ENCODE data around the gene TRAPPC6A. TPM values are rescaled to one million over a fixed set of nuclear protein-coding genes. Genes with fewer than 3 reads are reported as not detected.

TRAPPC6A gene
- total and polyA plus RNA-seq, 7 donors = 15.1 to 67.5 (median 36.4) TPM

GRCh38 chr19:45156011-45156630 is 21.9 kb downstream of the TRAPPC6A start:
- H3K4me1 ChIP-seq = peaks cover 0 to 28% (median 24%) of the 10 kb centered on the region in 4 donors
- H3K36me3 ChIP-seq = no peaks in the 10 kb centered on the region
- H3K9me3 ChIP-seq = no peaks in the 10 kb centered on the region
- intact Hi-C loops (cut with DNase I) = no loop called here
- peaks cover 31 to 87% (median 63%) of the 10 kb centered on the region in 3 donors for H3K27me3 ChIP-seq
- DNase-seq = no peak
- TF ChIP-seq, protein P1, sequence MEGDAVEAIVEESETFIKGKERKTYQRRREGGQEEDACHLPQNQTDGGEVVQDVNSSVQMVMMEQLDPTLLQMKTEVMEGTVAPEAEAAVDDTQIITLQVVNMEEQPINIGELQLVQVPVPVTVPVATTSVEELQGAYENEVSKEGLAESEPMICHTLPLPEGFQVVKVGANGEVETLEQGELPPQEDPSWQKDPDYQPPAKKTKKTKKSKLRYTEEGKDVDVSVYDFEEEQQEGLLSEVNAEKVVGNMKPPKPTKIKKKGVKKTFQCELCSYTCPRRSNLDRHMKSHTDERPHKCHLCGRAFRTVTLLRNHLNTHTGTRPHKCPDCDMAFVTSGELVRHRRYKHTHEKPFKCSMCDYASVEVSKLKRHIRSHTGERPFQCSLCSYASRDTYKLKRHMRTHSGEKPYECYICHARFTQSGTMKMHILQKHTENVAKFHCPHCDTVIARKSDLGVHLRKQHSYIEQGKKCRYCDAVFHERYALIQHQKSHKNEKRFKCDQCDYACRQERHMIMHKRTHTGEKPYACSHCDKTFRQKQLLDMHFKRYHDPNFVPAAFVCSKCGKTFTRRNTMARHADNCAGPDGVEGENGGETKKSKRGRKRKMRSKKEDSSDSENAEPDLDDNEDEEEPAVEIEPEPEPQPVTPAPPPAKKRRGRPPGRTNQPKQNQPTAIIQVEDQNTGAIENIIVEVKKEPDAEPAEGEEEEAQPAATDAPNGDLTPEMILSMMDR (IDR thresholded peaks at IDR 0.05) = no peak
- TF ChIP-seq EP300 (IDR thresholded peaks at IDR 0.05) (no peak), POLR2A (IDR thresholded peaks at IDR 0.05) (no peak), POLR2AphosphoS5 (IDR thresholded peaks at IDR 0.05) (no peak)
- 85 to 88% methylated on average over 11 of the region's 11 CpGs for WGBS, 2 donors
- no peak overlapping the region for H3K4me3 ChIP-seq
- H3K27ac ChIP-seq = no peak overlapping the region

DNA sequence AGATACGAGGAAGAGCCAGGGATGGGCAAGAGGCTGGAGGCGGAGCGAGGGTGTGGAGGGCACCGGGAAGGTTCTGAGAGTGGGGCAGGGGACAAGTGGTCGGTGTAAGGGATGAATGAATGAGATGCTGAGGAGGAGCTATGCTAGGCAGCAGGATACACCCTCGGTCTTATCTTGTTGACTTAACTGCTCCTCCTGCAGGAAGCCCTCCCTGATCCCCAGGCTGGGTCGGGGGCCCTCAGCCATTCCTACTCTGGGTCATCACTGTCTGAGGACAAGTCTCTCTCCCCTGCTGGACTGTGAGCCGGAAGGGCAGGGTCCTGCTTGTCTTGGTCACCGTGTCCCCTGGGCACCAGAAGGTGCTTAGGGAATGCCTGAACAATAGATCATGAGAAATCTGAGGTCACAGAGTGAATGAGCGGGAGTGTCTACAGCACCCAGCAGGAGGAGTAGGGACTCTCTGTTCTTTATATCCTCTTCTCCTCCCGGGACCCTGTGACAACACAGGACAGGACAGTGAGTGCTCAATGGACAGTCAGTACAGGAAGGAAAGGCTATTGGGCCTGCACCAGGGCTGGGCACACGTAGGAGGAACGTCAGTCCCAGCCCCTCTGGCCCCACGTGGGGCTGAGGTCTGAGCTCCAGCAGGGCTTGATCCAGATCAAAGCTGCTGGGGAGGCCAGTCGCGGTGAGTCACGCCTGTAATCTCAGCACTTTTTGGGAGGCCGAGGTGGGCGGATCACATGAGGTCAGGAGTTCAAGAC is 23.8 kb downstream of the TRAPPC6A start:
- no peaks in the 10 kb centered on the region for H3K9me3 ChIP-seq
- TF ChIP-seq POLR2AphosphoS5 (IDR thresholded peaks at IDR 0.05) = peak in 1 of 4 donors; percentile 15
- no peak for TF ChIP-seq POLR2A (IDR thresholded peaks at IDR 0.05)
- TF ChIP-seq, protein P1 (IDR thresholded peaks at IDR 0.05) = no peak
- TF ChIP-seq EP300 (IDR thresholded peaks at IDR 0.05) = no peak
- H3K27me3 ChIP-seq = peaks cover 35 to 84% (median 55%) of the 10 kb centered on the region in 3 donors
- intact Hi-C loops (cut with DNase I) = no loop called here
- peaks cover 0 to 28% (median 24%) of the 10 kb centered on the region in 4 donors for H3K4me1 ChIP-seq
- WGBS, 2 donors = 22 to 56% methylated on average over 19 of the region's 19 CpGs
- H3K27ac ChIP-seq = no peak overlapping the region
- peak overlapping the region in 2 of 4 donors; percentile 23 to 26 for H3K4me3 ChIP-seq
- no peak for DNase-seq
- H3K36me3 ChIP-seq = no peaks in the 10 kb centered on the region

DNA sequence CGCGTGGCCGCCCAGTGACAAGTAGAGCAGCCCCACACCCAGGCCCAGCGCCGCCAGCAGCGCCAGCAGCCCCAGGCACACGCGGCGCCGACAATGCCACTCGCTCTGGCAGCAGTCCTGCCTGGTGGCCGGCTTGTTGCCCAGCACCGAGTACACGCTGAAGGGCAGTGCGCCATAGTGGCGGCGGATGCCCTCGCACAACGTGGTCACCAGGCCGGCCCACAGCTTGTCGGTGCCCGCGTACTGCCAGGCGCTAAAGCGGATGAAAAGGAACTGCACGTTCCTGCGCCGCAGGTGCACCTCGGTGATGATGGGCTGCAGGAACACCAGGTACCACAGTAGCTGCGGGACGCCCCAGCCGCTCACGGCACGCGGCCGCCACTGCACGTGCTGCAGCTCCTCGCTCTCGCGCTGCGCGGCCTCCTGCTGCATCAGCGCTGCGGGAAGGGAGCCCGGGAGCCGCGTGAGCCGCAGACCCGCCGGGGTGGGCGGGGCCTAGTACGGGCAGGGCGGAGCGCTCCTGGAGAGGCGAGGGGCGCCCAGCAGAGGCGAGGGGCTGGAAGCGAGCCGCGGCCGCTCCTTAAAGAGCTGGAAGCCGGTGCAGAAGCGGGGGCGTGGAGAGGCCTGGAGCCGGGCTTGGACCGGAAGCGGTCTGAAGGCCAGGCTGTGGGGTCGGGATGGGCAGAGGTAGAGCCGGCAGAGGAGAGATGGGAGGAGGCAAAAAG is 24.5 kb downstream of the TRAPPC6A start:
- H3K36me3 ChIP-seq = no peaks in the 10 kb centered on the region
- H3K27me3 ChIP-seq = peaks cover 33 to 76% (median 47%) of the 10 kb centered on the region in 3 donors
- 2 to 3% methylated on average over 69 of the region's 69 CpGs for WGBS, 2 donors
- H3K27ac ChIP-seq = no peak overlapping the region
- intact Hi-C loops (cut with DNase I) = no loop called here
- TF ChIP-seq POLR2A (IDR thresholded peaks at IDR 0.05) (no peak), EP300 (IDR thresholded peaks at IDR 0.05) (no peak), POLR2AphosphoS5 (IDR thresholded peaks at IDR 0.05) (peak in 1 of 4 donors; percentile 24)
- TF ChIP-seq, protein P1 (IDR thresholded peaks at IDR 0.05) = no peak
- peak overlapping the region in 3 of 4 donors; percentile 7 to 26 (median 23) for H3K4me3 ChIP-seq
- DNase-seq = no peak
- H3K4me1 ChIP-seq = peaks cover 0 to 28% (median 24%) of the 10 kb centered on the region in 4 donors
- no peaks in the 10 kb centered on the region for H3K9me3 ChIP-seq

DNA sequence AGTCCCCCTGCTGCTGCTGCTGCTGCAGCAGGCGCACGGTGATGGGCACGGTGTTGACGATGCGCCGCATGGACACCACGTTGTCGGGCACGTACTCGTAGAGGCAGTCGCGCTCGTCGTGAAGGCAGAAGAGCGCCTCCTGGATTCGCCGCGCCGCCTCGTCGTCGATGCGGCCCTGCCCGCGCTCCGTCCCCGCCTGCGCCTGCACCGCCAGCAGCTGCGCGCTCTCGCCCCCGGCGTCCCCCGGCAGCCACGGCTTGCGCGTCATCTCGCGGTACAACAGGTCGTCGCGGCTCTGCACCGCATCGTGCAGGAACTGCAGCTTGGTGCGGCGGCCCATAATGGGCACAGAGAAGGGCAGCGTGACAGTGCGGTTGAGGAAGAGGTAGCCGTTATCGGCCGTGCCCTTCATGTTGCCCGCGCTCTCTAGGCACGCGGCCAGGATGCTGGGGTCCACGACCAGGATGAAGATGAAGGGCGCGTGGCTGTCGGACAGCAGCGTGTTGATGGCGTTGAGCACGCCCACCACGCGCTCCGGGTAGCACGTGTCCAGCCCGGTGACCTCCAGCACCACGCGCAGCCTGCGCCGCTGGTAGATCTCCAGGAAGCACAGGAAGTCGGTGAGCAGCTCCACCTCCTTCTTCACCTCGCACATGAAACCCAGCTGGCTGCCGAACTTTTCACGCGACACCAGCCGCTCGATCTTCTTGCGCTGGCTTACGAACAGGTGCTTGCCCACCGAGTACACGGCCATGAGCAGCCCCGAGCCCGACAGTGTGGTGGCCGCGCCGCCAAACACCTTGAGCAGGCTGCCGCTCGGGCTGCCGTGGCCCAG is 25.3 kb downstream of the TRAPPC6A start:
- Histone ChIP-seq H3K4me1 (peaks cover 0 to 28% (median 24%) of the 10 kb centered on the region in 4 donors), H3K27ac (no peak overlapping the region), H3K9me3 (no peaks in the 10 kb centered on the region), H3K27me3 (peaks cover 29 to 69% (median 41%) of the 10 kb centered on the region in 3 donors), H3K4me3 (peak overlapping the region in 3 of 4 donors; percentile 7 to 26 (median 23)), H3K36me3 (no peaks in the 10 kb centered on the region)
- 2% methylated on average over 91 of the region's 91 CpGs for WGBS, 2 donors
- TF ChIP-seq, protein P1 (IDR thresholded peaks at IDR 0.05) = no peak
- no peak for TF ChIP-seq POLR2A (IDR thresholded peaks at IDR 0.05)
- peak in 1 of 4 donors; percentile 21 for TF ChIP-seq POLR2AphosphoS5 (IDR thresholded peaks at IDR 0.05)
- no peak for TF ChIP-seq EP300 (IDR thresholded peaks at IDR 0.05)
- intact Hi-C loops (cut with DNase I) = no loop called here
- no peak for DNase-seq

All from sigmoid colon (tissue), 7 donors.